ENCODE results near the gene FRAS1.
A peak's percentile ranks its signal among the peaks of the same experiment; 100 is the strongest.
"Not testable (repeated sequence)": the region's sequence is repeated elsewhere in the genome, so short reads cannot be mapped to it uniquely, and the experiment has no call there.

The FRAS1 gene

DNA sequence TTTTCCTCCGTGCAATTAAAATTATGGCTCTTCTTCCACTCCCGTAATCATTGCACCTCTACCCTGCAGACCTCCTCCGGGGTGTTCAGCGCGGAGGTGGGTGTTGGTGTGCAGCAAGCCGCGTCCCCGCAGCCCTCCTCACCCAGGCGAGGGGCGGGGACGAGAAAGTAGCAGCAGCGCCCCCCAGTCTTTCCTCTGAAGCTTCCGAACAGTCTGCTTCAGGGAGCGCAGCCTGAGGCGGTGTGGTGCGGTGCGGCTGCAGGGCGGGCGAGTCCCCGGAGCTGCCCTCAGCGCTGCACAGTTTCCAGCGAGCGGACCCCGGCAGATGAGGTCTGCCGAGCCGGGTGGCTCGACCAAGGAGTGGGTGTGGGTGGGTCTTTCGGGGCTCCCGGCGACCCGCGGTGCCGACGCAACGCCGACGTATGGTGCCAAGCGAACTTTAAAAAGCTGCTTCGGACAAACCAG, at the start of gene FRAS1:
FRAS1 (plus strand) TSS at position 189 of the 465 bp plus-strand sequence. CDS start 687 bp downstream, outside the sequence.
- DNase-seq, result peak; percentile 71

GRCh38 chr4:78011003-78011402, 46.1 kb upstream of the FRAS1 start:
- not testable (repeated sequence) for DNase-seq

- no peak for DNase-seq
These were observed 41.9 kb upstream of the FRAS1 start for GRCh38 chr4:78014889-78015886.

DNA sequence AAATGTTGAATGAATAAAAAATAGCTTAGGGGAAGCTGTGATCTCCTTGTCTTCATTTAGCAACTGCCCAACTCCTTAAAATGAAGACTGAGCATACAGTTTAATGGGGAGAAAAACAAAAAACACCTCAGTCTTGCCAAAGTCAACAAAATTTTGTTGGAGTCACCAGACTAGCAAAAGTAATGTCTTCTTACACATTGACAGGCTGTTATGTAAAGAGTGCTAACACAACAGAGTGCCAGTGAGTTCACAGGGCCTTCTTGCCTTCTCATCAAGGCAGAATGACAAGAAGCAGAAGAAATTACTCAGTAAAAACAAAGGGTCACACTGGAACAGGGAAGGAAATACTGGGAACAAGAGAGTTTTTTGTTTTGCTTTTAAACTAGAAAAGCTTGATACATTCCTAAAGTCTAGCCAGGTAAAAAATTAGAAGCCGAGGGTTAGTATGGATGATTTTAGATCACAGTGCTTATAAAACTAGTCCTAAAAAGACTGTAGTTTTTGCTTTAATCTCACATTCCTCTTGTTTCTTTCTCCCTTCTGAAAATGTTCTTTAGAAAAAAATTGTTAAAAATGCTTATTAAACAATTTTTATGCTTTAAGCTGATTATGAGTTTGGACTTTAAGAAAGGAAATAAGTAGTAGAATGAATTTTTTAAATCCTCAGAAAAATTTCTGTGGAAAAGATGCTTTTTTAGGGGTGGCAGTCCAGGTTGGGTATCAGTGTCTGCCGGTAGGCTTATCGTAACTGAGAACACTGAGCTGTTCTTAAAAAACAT, 38.7 kb upstream of the FRAS1 start:
- no peak for DNase-seq

DNA sequence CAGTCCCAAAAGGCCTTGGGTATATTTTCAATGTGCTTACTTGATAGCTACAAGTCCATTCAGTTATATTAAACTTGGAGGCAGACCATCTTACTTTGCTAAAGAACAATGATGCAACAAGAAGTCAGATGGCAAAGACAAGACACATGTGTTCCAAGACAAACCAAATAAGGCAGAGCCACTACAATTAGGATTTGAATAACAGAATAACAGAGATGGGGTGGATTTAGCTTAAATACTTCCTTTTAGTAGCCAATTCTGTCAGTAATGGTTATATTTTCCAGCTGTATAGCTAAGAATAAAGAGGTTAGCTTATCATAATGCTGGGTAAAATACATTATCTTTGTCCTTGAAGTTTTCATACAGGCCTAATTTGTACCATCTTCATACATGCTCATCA, 37.7 kb upstream of the FRAS1 start:
- no peak for DNase-seq

- DNase-seq, result no peak
These were observed 36.4 kb upstream of the FRAS1 start for GRCh38 chr4:78020677-78021076.

DNA sequence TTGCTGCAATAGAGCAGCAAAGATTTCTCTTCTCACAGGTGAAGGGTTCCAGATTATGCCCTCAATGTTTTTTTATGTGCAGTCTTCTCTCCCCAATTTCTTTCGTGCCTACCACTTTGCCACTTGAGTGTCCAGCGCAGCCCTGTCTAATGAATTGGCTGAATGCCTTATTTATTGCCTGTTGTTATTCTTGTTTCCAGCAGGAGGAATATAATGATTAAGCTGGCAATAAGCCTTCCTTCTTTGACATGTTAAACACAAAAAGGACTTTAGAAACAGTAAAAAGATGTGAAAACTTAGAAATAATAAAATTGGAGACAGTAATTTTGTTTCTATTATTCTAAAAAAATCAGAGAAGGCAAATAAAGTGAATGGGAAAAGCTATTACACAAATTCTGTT, 34.6 kb upstream of the FRAS1 start:
- no peak for DNase-seq

DNA sequence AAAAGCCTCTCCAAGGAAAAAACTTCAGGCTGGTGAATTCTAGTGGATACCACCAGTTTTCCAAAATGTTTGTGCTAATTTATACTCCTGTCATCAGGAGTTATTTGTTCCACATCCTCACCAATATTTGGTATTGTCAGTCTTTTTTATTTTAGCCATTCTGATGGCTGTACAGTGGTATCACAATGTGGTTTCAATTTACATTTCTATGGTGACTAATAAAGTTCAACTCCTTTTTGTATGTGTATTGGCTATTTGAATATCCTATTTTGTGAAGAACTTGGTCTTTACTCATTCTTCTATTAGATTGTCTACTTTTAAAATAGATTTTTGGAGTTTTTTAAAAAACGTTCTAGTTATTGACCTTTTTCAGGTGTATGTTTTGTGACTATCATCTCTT, 33.0 kb upstream of the FRAS1 start:
- DNase-seq, result no peak

- DNase-seq, result no peak
These were observed 32.5 kb upstream of the FRAS1 start for GRCh38 chr4:78024576-78025091.

- no peak for DNase-seq
These were observed 25.6 kb upstream of the FRAS1 start for GRCh38 chr4:78031417-78031950.

DNA sequence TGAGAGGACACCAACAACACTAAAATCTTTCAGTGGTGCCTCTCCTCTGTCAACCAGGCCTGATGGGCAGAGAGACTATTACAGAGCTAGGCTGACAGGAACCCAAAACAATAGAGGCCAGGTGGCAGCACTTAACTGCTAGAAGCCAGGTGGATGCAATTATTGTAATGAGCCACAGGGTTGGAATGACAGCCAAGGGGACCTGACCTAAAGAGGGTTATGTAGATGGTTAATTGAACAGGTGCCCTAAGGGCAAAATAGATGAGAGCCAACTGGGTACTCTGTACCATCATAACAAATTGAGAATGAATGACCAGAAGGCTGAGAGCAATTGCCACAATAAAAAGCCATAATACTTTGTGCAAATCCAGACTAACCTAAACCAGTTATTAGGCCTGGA, 24.7 kb upstream of the FRAS1 start:
- DNase-seq, result no peak

DNA sequence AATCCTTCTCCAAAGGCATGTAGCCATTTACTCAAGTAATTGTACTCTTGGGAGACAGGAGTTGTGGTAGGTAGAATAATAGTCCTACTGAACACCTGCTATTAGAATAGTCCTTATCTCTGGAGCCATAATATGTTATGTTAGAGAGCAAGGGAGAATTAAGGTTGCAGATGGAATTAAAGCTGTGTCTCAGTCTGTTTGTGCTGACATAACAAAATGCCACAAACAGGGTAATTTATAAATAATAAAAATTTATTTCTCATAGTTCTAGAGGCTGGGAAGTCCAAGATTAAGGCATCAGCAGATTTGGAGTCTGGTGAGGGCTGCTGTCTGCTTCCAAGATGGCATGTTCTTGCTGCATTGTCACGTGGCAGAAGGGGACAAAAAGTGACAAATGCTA, 24.2 kb upstream of the FRAS1 start:
- DNase-seq, result no peak

GRCh38 chr4:78033861-78034260, 23.3 kb upstream of the FRAS1 start:
- no peak for DNase-seq

GRCh38 chr4:78038704-78039103, 18.4 kb upstream of the FRAS1 start:
- DNase-seq, result no peak

DNA sequence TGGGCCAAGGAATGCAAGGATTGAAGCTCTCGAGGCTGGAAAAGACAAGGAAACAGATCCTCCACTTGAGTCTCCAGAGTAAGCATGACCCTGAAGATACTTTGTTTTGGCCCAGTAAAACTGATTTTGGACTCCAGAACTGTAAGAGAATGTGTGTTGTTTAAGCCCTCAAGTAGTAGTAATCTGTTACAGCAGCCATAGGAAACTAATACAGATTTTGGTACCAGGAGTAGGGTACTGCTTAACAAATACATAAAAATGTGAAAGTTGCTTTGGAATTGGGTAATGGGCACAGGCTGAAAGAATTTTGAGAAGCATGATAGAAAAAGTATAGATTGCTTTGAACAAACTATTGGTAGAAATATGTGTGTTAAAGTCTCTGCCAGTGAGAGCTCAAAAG, 17.4 kb upstream of the FRAS1 start:
- DNase-seq, result no peak

- no peak for DNase-seq
These were observed 16.7 kb upstream of the FRAS1 start for GRCh38 chr4:78040431-78040830.

DNA sequence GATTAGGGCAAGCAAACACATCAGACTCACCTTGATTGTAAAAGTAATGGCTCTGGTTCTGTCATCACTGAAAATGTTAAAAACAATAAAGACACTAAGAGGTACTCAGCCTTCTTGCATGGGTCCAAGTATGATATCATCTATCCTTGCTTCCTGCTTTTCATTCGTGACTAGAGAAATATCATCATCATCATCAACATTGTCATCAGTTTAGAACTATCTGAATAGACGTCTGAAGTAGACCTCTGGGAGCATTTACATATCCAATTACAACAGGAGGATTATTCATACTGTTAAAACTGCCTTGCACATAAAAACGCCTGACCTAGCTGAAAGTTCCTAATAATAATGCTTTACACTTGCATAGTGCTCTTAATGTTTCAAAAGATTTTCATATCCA, 9.8 kb upstream of the FRAS1 start:
- DNase-seq, result no peak

DNA sequence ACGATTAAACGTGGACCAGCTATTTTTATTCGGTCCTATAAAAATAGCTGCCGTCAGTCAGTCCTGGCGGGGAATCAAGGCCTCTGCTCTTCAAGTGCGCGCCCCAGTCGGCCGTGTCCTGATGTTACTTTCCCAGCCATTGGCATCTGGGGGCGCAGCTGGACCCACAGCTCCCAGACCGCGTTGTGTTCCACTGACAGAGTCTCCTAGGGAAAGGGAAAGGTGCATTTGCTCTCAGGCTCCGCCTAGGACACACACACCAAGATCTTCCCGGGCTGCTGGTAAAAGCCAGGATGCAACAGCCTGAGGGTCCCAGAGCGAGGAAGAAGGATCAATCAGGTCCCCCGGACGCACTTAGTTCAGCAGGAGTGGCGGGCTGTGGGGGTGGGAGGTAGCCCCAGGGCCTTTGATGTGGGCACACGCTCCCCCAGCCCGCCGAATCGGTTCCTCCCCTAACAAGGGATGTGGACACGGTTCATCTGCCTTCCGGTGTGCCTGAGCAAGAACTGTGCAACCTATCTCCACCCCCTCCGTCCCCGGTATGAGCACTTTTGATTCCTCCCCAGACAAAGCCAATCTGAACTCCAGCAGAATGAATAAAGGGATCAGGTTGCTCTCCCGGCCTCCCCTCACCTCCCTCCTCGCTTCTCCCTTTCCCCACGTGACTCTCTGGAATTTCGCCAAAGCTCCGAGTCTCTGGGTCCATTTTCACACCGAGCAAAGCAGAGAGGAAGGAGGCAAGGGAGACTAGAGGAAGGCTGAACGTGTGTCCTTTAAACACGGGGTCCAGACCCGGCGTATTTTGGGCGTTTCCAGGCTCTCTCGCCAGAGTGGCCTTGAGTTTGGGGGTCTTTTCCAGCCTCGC, 626 bp upstream of the FRAS1 start:
- peak; percentile 81 for DNase-seq

GRCh38 chr4:78057600-78058550, 752 bp downstream of the FRAS1 start:
- no peak for DNase-seq

DNA sequence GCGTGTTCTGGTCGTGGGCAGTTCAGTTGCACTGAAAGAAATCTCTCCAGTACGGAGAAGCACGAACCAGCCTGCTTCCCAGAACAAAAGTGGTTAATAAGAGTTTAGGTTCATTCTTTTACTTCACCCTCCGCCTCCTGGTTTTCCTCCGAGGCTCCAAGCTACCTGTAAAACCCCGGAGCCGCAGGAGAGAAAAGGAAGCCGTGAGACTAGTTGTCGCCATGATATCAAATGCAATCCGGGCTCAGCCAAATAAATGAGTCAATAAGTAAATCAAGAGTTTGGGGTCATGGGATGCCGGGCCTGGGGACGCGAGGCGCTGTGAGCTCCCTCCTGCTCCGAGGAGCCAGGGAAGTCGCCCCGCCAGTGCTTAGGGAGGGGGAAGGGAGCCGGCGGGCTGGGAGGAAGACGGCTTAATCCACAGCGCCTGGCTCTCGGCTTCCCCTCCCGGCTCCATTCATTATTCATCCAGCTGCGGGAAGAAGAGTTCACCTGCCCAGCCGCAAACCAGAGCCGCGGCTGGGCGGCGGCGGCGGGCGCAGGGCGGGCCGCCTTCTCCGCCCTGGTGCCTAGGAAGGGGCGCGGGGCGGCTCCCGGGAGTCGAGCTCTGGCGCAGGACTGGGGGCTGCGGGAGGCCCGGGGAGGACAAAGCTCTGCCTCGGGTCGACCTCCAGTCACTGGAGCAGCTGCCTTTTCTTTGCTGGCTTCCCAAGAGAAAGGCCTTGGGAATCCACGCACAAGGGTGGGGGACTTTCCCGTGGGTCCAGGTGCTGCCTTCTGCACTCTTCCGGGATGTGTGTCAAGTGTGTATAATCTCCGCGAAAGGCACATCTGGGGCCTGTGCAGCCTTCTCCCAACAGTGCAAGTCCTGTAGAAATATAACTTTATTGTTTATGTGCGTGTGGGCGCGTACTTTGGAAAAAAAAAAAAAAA, 1.7 kb downstream of the FRAS1 start:
- DNase-seq, result peak; percentile 68

Measured in left hindlimb (tissue), 1 donor.